GM12878 (cell line): Measurements from ENCODE around the gene C11orf98. TPM values are rescaled to one million over a fixed set of nuclear protein-coding genes. Genes with fewer than 3 reads are reported as not detected.

Experiments used
- ATF3 ChIP-seq: IDR thresholded peaks from 2 replicates; pipeline ENCODE4 v1.6.1; 2011; ENCODE audit warnings: low read depth, mild to moderate bottlenecking, low read length, moderate library complexity, borderline replicate concordance; ENCODE audit errors: extremely low read depth
- BCL11A ChIP-seq: IDR thresholded peaks from 2 replicates; pipeline ENCODE4 v1.6.1; 2011; ENCODE audit warnings: low read depth, low read length
- CHD4 ChIP-seq: fragments of 200-600 bp; sonication (generic); IDR thresholded peaks from 2 replicates; pipeline ENCODE4 v1.6.1; 2016; ENCODE audit warnings: mild to moderate bottlenecking
- CREM ChIP-seq: IDR thresholded peaks from 2 replicates; pipeline ENCODE4 v1.6.1; 2014; ENCODE audit warnings: antibody characterized with exemption, low read depth
- CTCF ChIP-seq, 3 experiments: IDR thresholded peaks in 2 of 3; conservative IDR thresholded peaks in 1 of 3; 2 replicates each; pipeline ENCODE4 v1.5.1; 2011; ENCODE audit warnings: low read depth in 3 of 3, low read length in 3 of 3, mild to moderate bottlenecking in 3 of 3, control low read depth in 2 of 3, moderate library complexity in 2 of 3, inconsistent platforms in 1 of 3, mixed read lengths in 1 of 3; ENCODE audit not compliant: control insufficient read depth in 2 of 3, insufficient read depth in 1 of 3; ENCODE audit errors: extremely low read depth in 1 of 3
- EED ChIP-seq: sonication (generic); IDR thresholded peaks from 2 replicates; pipeline ENCODE4 v1.6.1; 2016; ENCODE audit warnings: antibody characterized with exemption, low read depth
- EGR1 ChIP-seq, 2 experiments: IDR thresholded peaks; 1 replicate in 1 of 2; 2 replicates in 1 of 2; pipeline ENCODE4 v1.6.1; 2011 to 2012; ENCODE audit warnings: low read depth in 2 of 2, low read length in 2 of 2, borderline replicate concordance in 1 of 2, mild to moderate bottlenecking in 1 of 2, moderate library complexity in 1 of 2
- ELK1 ChIP-seq: IDR thresholded peaks from 2 replicates; pipeline ENCODE4 v1.6.1; 2012; ENCODE audit warnings: low read depth, low read length, improper control_type of control experiment
- FOS ChIP-seq: IDR thresholded peaks from 3 replicates; pipeline ENCODE4 v1.6.1; 2011; ENCODE audit warnings: borderline replicate concordance; ENCODE audit not compliant: insufficient read length; ENCODE audit errors: extremely low read depth
- FOXM1 ChIP-seq: IDR thresholded peaks from 2 replicates; pipeline ENCODE4 v1.6.1; 2012; ENCODE audit warnings: low read depth, mild to moderate bottlenecking, inconsistent platforms, low read length, moderate library complexity
- HDAC2 ChIP-seq: fragments of 200-600 bp; sonication (generic); IDR thresholded peaks from 2 replicates; pipeline ENCODE4 v1.6.1; 2017
- IKZF1 ChIP-seq: fragments of 450-650 bp; conservative IDR thresholded peaks from 2 replicates; pipeline ENCODE4 v1.6.1; 2017; ENCODE audit warnings: antibody characterized with exemption, mild to moderate bottlenecking
- MTA3 ChIP-seq: IDR thresholded peaks from 2 replicates; pipeline ENCODE4 v1.6.1; 2012; ENCODE audit warnings: low read length, inconsistent platforms, borderline replicate concordance
- NBN ChIP-seq: fragments of 450-650 bp; IDR thresholded peaks from 2 replicates; pipeline ENCODE4 v1.6.1; 2016
- PBX3 ChIP-seq: IDR thresholded peaks from 2 replicates; pipeline ENCODE4 v1.6.1; 2011; ENCODE audit warnings: mild to moderate bottlenecking, low read depth, low read length, moderate library complexity; ENCODE audit not compliant: insufficient replicate concordance
- RUNX3 ChIP-seq: IDR thresholded peaks from 2 replicates; pipeline ENCODE4 v1.6.1; 2012; ENCODE audit warnings: low read length, inconsistent platforms
- SKIL ChIP-seq: fragments of 450-650 bp; IDR thresholded peaks from 2 replicates; pipeline ENCODE4 v1.6.1; 2017; ENCODE audit warnings: mild to moderate bottlenecking, low read depth, inconsistent platforms; ENCODE audit not compliant: poor library complexity, severe bottlenecking
- SMAD5 ChIP-seq: IDR thresholded peaks from 2 replicates; pipeline ENCODE4 v1.6.1; 2016; ENCODE audit warnings: antibody characterized with exemption, low read depth
- SMC3 ChIP-seq: IDR thresholded peaks from 2 replicates; pipeline ENCODE4 v1.6.1; 2011; ENCODE audit warnings: low read length, improper control_type of control experiment, borderline replicate concordance
- STAT1 ChIP-seq: fragments of 450-650 bp; conservative IDR thresholded peaks from 2 replicates; pipeline ENCODE4 v1.6.1; 2014; ENCODE audit warnings: antibody characterized with exemption, mild to moderate bottlenecking
- TCF3 ChIP-seq: IDR thresholded peaks from 2 replicates; pipeline ENCODE4 v1.6.1; 2012; ENCODE audit warnings: low read depth, mild to moderate bottlenecking, low read length, borderline replicate concordance; ENCODE audit not compliant: insufficient read depth
- YBX1 ChIP-seq: fragments of 450-650 bp; IDR thresholded peaks from 2 replicates; pipeline ENCODE4 v1.6.1; 2016; ENCODE audit warnings: antibody characterized with exemption
- ZNF24 ChIP-seq: fragments of 450-650 bp; IDR thresholded peaks from 2 replicates; pipeline ENCODE4 v1.6.1; 2017; ENCODE audit warnings: antibody characterized with exemption, mild to moderate bottlenecking
- ZNF384 ChIP-seq: IDR thresholded peaks from 2 replicates; pipeline ENCODE4 v1.6.1; 2012; ENCODE audit warnings: low read depth, mild to moderate bottlenecking, low read length, improper control_type of control experiment, borderline replicate concordance
- ZNF622 ChIP-seq: fragments of 450-650 bp; IDR thresholded peaks from 2 replicates; pipeline ENCODE4 v1.6.1; 2017; ENCODE audit warnings: mild to moderate bottlenecking, inconsistent platforms
- polyA plus RNA-seq, 11 experiments: library from polyadenylated mRNA; depleted of rRNA in 4 of 11; unstranded in 6 of 11; stranded (reverse) in 5 of 11; fragments of >200 nt; fragmentation: Nextera tagmentation in 4 of 11; fragmentation: Illumina TruSeq in 1 of 11; extraction: Ambion mirVana in 4 of 11; extraction: Trizol in 1 of 11; gene quantifications; 1 replicate in 1 of 11; 2 replicates in 10 of 11; pipeline versions ENCODE4 v1.2.1 to v1.2.3, GENCODE V29; 2011 to 2016; ENCODE audit warnings: inconsistent platforms in 2 of 11, missing spikeins in 2 of 11, low read depth in 1 of 11
- total RNA-seq, 4 experiments: library from RNA; depleted of rRNA in 3 of 4; stranded (reverse); fragments of >200 nt in 3 of 4; fragmentation: Illumina TruSeq in 1 of 4; extraction: Trizol in 1 of 4; gene quantifications; 2 replicates each; pipeline versions ENCODE4 v1.2.1 to v1.2.3, GENCODE V29; 2013 to 2021

The C11orf98 gene
- total and polyA plus RNA-seq, 10 of the 15 experiments (the other 5 are each of a cell fraction or from before 2014, with no cell fraction given) = 62.5 to 270 (median 162) TPM

- TF ChIP-seq EGR1 (IDR thresholded peaks at IDR 0.05; ENCODE audit: borderline replicate concordance in 1 of 2, low read depth in 2 of 2, low read length in 2 of 2) (peak in 1 of 2 experiments; percentile 93; a peak in 2 of 3 replicates), HDAC2 (no peak), ZNF622 (no peak), ZNF24 (no peak), SMAD5 (peak; percentile 79), SKIL (no peak), RUNX3 (peak; percentile 64), MTA3 (no peak; the same call in 1 of the 2 replicates), STAT1 (no peak), BCL11A (no peak), NBN (peak; percentile 76), ATF3 (no peak), TCF3 (no peak), ZNF384 (no peak), CHD4 (no peak), CTCF (IDR thresholded peaks at IDR 0.05 in 2 of 3, conservative IDR thresholded peaks at IDR 0.05 in 1 of 3; ENCODE audit: control insufficient read depth in 2 of 3, extremely low read depth in 1 of 3, insufficient read depth in 1 of 3, low read depth in 3 of 3, low read length in 3 of 3) (no peak), YBX1 (no peak), PBX3 (no peak), IKZF1 (peak; percentile 70), SMC3 (no peak), CREM (peak; percentile 83; the same call in 1 of the 2 replicates), EED (no peak), ELK1 (0 out of 2 replicates have a peak, but pooled peaks have one; percentile 43), FOS (no peak), FOXM1 (no peak)
Measured at GRCh38 chr11:62645946-62646824, 18.8 kb downstream of the C11orf98 start, which contains the start of gene GANAB (continued).
